Mesenteric fat pad (tissue), 1 donor: ENCODE data around the gene CEP112. TPM values are rescaled to one million over a fixed set of nuclear protein-coding genes. Genes with fewer than 3 reads are reported as not detected.

Experiments used
- DNase-seq: peaks from one replicate; pipeline ENCODE4 v3.0.0-alpha.2; 2020; ENCODE audit warnings: low spot score
- long read RNA-seq: library from polyadenylated mRNA; unstranded; transcript quantifications from one replicate; pipeline ENCODE4 v2.0.0, GENCODE V29; 2020
- total RNA-seq: library from RNA; stranded (reverse); fragmentation: NEBNext Ultra II Directional; extraction: Animal tissue kit (Norgen Biotek cat#: 25700); gene quantifications from one replicate; pipeline ENCODE4 v1.2.1, GENCODE V29; 2021
- donor health status: DM: yes; HTN: yes; CAD: no.

Gene CEP112
- 37.3 TPM for total RNA-seq
- long read RNA-seq, partial matches to known transcripts, result 40 of 78 reads
- long read RNA-seq, other reads (novel, unspliced or antisense), result 37 of 78 reads

DNA sequence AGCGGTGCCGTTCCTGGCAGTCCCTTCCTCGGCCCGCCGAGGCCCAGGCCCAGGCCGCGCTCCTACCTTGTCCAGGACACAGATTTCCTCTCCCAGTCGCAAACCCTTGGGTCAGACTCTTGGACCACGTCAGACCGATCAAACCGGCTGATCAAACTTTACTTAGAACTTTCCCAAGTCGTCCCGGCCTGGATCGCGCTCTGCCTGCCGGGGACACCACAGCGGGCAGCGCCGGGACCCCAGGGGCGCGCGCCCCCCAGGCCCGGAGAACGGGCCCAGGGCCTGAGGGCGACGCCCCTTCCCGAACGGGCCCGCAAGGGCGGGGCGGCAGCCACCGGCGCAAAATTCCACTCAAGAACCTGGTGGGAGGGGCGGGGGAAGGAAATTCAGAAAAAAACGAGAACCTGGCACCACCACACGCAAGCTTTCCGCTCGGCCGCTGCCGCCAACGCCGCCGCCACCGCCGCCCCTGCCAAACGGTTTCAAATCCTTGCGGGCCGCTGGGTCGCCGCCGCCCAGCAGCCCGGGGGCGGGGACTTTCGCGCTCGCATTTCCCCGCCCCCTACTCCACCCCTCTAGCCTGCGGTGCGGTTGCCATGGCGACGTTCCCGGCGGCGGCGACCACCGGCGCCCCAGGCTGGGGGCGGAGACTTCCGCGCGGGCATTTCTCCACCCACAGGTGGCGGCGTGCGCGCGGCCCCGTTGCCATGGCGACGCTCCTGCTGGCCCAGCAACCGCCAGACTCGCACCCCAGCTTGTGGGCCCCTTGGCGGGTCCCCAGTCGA, at the start of gene CEP112:
TSS of gene CEP112 (minus strand) at position 541 of the 785 bp plus-strand sequence.
- peak; percentile 92 for DNase-seq

- DNase-seq, result no peak
Observed at GRCh38 chr17:66240630-66241029, 48.7 kb upstream of the CEP112 start.

DNA sequence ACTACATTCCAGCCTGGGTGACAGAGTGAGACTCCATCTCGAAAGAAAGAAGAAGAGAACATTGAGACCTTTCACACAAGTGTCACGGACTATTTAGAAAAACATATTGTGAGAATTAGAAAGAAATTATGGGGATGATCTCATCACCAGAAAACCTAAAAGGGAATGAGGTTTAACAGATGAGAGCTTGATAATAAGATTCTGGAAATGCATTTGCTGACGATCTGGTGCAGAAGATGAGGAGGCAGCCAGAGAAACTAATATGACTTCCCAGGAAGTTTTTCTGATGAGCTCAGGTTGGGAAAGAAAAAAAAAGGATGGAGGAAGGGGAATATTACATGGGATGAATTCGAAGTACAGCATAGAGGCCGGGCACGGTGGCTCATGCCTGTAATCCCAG, 48.1 kb upstream of the CEP112 start:
- no peak for DNase-seq

DNA sequence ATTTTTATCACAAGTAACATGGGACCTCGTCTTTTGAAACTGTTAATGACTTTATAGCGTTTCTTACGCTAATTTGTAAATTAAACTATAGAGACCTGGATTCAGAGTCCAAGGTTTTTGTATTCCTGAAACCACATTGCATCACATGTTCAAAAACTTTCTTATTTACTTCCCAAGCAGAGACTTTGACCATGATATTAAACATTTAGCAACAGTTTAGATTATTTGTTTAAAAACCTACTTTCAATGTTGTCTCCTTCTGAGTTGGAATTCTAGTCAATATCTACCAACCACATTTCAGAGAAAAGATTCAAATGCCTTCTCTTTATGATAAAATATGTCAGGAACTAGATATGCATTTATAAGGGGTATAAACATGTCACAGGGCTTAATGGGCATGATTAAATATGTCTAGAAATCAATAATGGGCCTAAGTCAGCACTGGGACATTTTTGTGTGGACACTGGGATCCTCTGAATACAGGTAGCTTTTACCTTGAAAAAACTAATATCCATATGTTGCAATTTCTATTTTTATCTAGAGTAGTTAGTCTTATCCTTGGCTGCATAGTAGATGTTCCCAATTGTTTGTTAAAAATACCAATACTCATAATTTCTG, 43.6 kb upstream of the CEP112 start:
- no peak for DNase-seq

DNA sequence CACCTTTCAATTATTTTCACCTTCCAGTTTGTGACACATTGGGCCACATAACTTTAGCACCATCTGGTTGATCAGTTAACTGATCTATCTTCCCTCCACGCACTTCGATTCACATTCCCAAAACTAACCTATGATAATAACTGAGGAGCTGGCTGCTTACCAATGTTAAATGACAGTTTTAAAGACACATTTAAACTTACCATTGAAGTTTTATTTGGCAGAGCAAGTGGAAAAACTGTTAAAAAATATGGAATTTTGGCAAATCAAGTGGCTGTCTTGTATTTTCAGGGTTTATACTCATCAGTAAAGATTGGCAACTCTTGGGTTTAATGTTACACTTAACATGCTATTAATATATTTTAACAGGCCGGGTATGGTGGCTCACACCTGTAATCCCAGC, 42.7 kb upstream of the CEP112 start:
- no peak for DNase-seq

DNA sequence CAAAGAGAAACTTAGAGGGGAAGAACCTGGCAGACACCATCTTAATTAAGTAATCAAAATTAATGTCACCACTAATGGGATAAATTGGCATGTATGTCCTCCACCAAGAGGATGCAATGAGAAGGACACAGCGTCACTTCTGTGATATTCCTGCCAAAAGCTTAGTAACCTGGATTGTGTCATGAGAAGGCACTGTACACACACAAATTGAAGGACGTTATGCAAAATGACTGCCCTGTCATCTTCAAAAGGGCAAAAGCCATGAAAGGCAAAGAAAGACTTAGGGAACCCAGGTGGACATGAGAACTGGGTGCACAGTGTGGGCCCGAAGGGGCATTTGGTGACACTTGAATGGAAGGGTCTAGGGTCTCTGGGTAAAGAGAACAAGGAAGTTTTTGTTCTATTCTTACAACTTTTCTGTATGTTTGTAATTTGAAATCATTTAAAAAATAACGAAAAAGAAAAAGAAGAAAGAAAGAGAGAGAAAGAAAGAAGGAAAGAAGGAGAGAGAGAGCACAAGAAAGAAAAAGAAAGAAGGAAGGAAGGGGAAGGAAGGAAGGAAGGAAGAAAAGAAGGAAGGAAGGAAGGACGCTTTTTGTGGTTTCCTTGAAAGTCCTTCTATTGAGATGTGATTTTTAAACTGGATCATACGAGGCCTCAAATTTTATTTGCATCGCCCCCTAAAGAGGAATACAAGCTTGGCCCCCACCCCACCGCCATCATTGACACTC, 41.3 kb upstream of the CEP112 start:
- DNase-seq, result no peak

- DNase-seq, result no peak
Observed at GRCh38 chr17:66230922-66231591, 39.1 kb upstream of the CEP112 start.

DNA sequence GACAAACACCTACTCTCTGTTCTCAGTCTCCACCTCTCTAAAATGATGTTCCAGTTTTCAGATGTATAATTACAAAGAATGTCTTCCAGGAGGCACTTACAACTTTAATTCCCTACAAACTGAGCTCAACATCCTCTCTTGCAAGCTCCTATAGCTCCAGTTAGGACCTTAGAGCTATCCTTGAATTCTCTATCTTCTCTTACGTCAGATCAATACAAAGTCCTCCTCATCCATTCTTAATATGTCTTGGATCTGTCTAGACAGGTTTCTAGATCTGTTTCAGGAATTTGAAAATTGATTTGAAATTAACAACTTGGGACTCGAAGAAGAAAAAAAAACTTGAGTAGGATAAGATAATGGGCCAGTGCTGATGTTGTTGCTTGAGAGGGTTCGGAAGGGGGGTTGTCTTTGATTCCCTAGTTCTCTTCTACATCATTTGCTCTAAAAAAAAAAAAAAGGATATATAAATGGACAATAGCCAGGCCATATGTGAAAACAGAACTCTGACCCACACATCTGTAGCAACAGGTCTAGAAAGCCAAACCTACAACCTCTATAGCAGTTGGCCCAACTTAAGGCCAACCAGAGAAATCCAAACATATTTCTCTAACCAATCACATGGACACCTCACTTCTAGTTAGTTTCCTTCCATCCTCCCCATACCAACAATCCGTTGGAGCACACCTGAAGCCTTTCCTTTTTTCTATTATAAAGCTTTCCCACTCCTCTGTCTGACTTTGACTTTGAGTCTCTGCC, 38.0 kb upstream of the CEP112 start:
- no peak for DNase-seq

DNA sequence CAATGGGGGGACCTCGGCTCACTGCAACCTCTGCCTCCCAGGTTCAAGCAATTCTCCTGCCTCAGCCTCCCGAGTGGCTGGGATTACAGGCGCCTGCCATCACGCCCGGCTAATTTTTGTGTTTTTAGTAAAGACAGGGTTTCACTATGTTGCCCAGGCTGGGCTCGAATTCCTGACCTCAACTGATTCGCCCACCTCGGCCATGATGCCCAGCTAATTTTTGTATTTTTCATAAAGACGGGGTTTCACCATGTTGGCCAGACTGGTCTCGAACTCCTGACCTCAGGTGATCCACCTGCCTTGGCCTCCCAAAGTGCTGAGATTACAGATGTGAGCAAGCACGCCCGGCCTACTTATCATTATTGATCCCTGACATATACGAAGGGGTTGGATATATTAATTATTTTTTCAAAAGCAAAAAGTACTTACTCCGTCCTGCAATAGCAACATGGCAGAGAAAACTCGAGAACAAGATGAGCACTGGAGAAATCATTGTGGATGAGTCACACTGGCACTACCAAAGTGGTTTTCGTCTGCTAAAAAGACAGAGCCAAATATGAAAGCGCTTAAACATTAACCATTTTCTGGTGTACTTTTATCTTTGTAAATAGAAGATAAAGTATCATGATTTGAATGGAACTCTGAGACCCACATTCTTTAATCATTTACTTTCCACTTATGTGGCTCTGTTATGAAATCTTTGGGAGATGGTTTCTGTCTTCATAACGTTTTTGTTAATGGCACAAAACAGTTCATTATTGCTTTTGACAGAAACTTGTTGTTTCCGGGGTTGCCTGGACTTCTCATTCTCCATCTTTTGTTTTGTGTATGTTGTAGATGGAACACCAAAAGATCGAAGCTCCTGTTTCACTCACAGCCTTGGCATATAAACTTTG, 37.2 kb upstream of the CEP112 start, which contains the start of gene APOH:
TSS of gene APOH (minus strand) at position 529 of the 896 bp plus-strand sequence. CDS start at position 493, 36 bp downstream.
- DNase-seq, result no peak

DNA sequence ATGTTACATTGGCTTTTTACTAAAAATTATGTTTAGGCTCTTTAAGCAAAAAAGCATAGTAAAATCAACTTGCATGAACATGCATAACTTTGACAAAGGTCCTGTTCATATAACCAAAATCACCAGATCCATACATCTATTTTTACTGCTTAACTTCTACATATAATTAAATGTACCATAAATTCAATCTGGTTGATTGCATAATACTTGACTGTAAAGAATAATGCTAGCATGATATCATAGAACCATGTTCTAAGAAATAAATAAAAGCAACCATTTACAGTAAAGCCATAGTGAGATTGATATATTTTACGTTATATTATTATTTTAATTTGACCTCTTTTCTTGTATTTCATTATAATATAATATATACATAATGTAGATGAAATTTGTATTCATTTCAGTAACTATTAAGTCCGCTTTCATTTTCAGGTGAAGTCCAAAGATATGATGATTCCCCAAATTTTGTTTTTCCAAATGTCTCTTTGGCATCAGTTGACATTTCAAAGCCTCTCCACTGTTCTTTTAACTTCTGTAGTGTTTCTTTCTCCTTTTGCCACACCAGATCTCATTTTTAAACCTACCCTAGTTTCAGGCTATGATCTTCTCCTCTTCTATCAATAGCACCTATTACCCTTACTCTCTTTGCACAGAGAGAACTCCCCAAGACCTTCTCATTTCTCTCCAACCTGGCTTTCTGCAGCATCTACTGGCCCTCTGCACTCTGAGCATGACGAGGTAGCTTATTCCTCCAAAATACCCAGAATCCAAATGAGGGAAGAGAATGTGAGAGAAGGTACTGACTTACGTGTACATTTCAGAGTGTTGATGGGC, 35.5 kb upstream of the CEP112 start:
- DNase-seq, result no peak

DNA sequence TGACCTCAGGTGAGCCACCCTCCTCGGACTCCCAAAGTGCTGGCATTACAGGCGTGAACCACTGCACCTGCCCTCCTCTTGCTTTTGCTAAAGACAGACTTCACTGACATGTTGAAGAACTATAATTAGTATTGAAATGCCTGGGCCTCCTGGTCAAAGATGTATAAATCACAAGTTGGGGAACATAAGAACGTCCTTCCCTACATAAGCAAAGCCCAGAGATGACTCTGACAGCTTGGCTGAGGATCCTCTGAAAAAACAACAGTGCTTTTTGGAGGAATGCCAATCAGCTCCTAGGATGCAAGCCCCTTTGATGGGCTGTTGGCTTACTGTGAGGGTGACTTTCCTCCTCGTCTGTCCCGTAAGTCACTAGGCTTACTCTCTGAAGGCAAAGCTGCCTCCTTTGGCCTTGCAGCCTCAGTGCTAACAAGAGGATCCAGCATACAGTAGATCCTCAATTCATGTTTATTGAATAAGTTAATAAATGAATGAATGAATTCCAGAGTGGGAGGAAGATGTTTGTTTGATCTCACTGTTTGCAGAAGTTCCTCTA, 30.9 kb upstream of the CEP112 start:
- no peak for DNase-seq

DNA sequence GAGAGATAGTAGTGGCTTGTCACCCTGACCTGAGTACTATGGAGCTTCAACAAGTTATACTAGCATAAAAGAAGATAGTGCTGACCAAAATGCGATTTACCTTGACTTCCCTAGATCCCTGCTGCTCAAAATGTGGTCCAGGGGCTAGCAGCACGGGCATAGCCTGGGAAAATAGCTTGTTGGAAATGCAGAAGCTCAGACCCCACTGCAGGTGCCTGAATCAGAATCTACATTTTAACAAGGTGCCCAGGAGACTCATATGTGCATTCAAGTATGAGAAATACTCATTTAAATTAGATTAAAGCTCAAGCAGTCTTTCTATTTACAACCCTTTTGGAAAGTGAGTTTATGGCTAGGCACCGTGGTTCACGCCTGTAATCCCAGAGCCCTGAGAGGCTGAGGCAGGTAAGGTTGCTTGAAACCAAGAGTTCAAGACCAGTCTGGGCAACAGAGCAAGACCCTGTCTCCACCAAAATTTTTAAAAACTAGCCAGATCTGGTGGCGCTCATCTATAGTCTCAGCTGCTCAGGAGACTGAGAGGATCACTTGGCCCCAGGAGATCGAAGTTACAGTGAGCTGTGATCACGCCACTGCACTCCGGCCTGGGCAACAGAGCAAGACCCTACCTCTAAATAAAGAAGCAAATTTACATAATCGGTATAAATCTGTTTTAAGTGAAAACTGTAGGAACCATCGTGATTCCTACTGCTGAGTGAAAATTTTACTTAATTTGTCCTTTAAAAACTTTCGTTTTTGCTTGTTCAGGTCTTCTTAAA, 30.0 kb upstream of the CEP112 start:
- no peak for DNase-seq

- DNase-seq, result no peak
Observed at GRCh38 chr17:66221343-66221742, 29.4 kb upstream of the CEP112 start.

GRCh38 chr17:66220079-66220835, 28.3 kb upstream of the CEP112 start:
- no peak for DNase-seq

DNA sequence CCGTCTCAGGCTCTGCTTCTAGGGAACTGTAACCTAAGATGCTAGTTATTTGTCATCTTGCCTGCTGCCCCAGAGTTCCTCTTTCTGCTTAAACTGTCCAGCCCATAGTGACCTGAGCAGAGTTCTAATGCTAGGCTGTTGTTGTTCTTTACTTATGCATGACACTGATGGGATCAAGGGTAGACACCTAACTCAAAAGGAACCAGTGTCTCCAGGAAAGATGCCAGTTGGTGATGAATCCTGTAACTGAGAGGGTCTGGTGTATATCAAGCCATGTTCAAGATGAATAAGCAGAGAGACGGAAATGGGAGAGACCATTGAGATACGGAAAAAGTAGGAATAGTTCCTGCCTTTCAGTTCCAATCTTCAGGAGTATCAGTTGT, 23.6 kb upstream of the CEP112 start:
- DNase-seq, result no peak

GRCh38 chr17:66214884-66215528, 23.1 kb upstream of the CEP112 start:
- no peak for DNase-seq
